ENCODE results near the gene SLC10A1. TPM values are rescaled to one million over a fixed set of nuclear protein-coding genes. Genes with fewer than 3 reads are reported as not detected.
"Not testable (repeated sequence)": the region's sequence is repeated elsewhere in the genome, so short reads cannot be mapped to it uniquely, and the experiment has no call there.

The SLC10A1 gene
- polyA plus RNA-seq, 1 donor = not detected

DNA sequence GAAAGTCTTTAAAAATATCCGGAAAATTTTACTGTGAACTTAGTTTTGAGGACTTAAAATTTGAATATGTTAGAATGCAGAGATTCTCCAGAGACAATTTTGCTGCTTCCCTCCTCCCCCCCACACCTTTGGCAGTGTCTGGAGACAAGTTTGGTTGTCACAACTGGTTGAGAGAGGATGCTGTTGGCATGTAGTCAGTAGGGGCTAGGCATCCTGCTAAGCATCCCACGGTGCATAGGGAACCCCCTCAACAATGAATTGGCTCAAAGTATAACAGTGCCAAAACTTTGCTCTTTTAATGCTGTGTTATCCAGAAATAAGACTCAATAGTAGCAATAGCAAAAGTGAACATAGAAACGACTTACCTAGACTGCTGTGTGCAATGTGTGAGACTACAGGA lies 26.5 kb downstream of the SLC10A1 start:
- DNase-seq (ENCODE audit: low read depth) = no peak

- no peak for DNase-seq (ENCODE audit: low read depth)
These were observed 27.4 kb downstream of the SLC10A1 start for GRCh38 chr14:69769623-69770022.

DNA sequence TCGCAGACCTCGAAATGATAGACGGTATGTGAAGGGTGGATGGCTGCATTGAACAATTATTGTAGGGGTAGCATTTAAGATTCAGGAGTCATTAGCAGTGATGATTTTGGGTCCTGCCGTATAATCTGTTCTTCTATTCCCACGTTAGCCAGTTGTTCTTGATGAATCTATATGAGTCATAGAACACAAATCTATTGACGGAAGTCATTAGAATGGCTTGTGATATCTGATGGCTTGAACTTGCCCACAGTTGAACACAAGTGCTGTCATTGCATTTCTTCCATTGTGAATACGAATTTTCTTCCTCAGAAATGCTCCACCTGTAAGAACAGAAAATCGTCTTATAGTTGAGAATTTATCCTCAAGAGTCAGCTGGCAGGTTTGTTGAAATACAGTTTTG lies 28.2 kb downstream of the SLC10A1 start:
- no peak for DNase-seq (ENCODE audit: low read depth)

GRCh38 chr14:69767369-69767999 lies 29.6 kb downstream of the SLC10A1 start:
- DNase-seq (ENCODE audit: low read depth) = peak; percentile 89

DNA sequence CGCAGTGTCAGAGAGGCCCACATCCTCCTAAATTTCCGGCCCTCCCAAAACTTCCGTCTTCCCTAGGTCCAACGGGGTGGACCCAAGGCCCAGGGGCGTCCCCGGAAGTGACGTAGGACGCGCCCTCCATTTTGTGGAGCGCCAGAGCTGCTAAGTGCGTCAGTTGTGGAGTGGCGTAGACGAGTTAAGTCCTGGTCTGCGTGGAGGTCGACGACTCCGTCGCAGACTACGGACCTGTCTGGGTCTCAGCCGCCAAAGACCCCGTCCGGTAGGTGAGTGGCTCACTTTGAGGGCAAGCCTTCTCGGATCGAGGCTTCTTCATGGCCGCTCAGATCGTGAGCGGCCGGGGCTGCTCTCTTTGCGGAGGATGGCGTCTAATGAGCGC lies 30.1 kb downstream of the SLC10A1 start, which contains the start of gene SRSF5:
SRSF5 (plus strand) TSS at position 159 of the 385 bp plus-strand sequence. CDS start 1,015 bp downstream, outside the sequence.
- peak; percentile 93 for DNase-seq (ENCODE audit: low read depth)

- DNase-seq (ENCODE audit: low read depth) = no peak
These were observed 33.1 kb downstream of the SLC10A1 start for GRCh38 chr14:69763761-69764510.

GRCh38 chr14:69760810-69761209 lies 36.2 kb downstream of the SLC10A1 start:
- DNase-seq (ENCODE audit: low read depth) = no peak

GRCh38 chr14:69756298-69756697 lies 40.7 kb downstream of the SLC10A1 start:
- no peak for DNase-seq (ENCODE audit: low read depth)

DNA sequence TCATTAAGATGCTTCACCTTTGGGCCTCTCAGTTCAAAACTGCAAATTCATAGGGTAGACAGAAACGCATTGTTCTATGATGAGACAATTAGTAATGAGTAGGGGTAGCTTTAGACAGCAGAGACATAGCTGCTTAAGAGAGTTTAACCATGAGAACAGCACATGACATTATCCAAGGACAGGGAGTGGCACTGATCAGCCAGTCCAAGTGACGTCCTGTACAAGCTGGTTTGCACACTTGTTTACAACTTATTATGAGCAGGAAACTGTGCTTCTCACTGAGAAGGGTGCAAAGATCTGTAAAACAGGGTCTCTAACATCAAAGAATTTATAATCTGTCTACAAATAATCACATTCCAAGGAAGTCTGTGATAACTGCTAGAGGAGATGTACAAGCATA lies 41.3 kb downstream of the SLC10A1 start:
- no peak for DNase-seq (ENCODE audit: low read depth)

DNA sequence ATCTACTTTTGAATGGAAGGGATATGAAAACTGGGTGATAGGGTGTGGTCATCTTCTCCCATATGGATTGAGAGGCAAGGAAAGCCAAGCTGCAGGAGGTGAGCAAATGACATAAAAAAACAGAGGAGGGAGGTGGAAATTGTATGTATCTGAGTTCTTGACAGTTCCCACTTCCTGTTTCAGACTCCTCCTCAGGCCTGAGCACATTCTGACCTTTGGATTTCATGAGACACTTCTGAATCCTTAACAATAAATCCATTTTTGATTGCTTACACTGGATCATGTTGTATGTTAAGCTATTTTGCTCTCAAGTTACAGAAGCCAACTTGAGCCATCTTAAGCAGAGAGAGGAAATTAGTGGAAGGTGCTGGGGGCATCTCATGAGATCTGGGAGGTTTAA lies 41.7 kb downstream of the SLC10A1 start:
- DNase-seq (ENCODE audit: low read depth) = no peak

DNA sequence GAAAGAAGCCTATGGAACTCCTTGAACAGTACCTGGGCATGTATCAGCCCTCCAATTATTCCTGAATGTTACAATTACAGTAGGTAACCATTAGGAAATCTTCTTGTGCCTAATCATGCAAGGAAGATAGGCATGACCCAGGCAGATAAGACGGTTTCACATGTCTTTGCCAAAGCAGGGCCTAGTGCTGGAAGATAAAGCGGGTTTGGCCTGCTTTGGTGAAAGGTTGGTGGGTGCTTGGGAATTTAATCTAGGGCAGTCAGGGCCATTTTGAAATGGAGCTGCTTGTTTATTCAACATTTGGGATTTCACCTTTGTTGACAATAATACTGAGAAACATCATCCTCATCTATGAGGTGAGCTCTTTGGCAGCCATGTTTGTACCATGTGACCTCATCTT lies 42.6 kb downstream of the SLC10A1 start:
- DNase-seq (ENCODE audit: low read depth) = no peak

- no peak for DNase-seq (ENCODE audit: low read depth)
These were observed 43.2 kb downstream of the SLC10A1 start for GRCh38 chr14:69753860-69754259.

GRCh38 chr14:69752773-69753172 lies 44.3 kb downstream of the SLC10A1 start:
- DNase-seq (ENCODE audit: low read depth) = no peak

DNA sequence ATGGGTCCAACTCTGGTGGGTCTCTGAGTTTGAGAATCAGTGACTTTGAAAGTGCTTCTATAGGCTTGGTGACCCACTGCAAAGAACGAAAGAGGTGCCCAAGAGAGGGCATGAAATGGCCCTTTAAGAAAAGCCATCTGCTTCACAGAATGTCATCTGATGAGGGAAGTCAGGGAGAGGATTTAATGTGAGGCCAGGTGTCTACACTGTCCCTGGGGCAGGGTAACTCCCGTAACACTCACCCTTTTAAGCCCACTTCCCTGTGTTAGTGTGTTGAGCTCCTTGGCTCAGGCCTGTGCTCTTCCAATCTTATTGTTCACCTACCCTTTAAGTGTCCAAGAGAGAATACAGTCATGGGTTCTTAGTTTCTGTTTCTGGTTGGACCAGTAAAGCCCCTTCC lies 46.5 kb downstream of the SLC10A1 start:
- DNase-seq (ENCODE audit: low read depth) = no peak

DNA sequence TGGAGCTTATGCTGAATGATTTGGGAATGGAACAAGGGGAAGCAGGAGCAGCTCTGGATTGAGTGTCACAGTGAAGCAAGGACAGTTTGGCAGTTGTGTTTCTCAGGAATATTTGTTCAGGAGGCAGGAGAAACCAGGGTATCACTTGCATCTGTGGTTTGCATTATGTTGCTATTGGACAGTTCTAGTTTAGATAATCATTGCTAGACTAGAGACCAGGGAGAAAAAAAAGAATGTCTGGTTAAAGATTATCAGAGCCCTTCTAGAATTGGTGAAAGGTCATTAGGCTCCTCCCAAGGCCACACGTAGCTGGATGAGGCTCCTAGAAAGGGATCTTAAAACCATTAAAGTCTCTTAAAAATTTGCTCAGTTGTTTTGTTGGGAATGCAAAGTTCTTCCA lies 47.1 kb downstream of the SLC10A1 start:
- no peak for DNase-seq (ENCODE audit: low read depth)

DNA sequence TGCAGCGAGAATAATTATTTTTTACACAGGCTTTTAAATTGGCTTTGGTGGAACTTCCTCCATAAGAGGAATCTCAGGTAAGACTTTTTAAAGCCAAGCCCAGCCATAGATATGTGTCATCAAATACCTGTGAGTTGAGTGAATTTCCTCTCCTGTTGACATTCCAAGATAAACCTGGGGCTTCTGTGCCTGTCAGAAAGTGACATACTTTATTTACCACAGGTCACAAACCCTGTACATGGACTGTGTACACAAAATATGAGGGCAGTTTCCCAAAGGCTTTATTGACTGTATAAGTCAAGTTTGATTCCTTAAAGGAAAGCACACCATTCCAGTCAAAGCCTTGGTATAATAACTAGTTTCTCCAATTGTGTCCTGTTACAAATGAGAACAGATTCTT lies 56.0 kb downstream of the SLC10A1 start:
- DNase-seq (ENCODE audit: low read depth) = no peak

GRCh38 chr14:69736405-69736804 lies 60.6 kb downstream of the SLC10A1 start:
- not testable (repeated sequence) for DNase-seq (ENCODE audit: low read depth)

- not testable (repeated sequence) for DNase-seq (ENCODE audit: low read depth)
These were observed 65.0 kb downstream of the SLC10A1 start for GRCh38 chr14:69731919-69732598.

DNA sequence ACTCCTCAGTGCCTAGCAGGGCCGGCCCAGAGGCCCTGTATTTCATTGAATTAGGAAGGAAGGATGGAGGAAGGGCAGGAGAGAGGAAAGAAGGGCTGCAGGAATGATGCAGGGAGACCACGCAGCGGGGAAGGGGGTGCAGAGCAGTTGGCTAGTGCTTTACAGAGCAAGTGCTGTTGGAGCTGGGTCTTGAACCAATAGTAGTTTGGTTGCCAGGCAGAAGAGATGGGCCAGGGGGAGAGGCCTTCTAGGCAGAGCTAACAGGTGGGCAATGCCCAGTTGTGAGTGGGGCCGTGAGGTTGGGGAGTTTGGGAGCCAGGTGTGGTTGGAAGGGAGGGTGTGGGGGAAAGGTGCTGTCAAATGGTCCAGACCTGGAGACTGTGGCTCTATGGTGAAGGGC lies 69.2 kb downstream of the SLC10A1 start:
- DNase-seq (ENCODE audit: low read depth) = no peak

- DNase-seq (ENCODE audit: low read depth) = no peak
These were observed 70.1 kb downstream of the SLC10A1 start for GRCh38 chr14:69726761-69727511.

Measured in forelimb muscle (tissue), 1 donor.